IgD-negative memory B cell (primary cell): ENCODE data around the gene UMODL1. TPM values are rescaled to one million over a fixed set of nuclear protein-coding genes. Genes with fewer than 3 reads are reported as not detected.

ENCODE experiments used
- H3K27ac Mint-ChIP-seq, 3 donors: one replicate each; pipeline ENCODE4 v1.8.0; 2020 to 2022; ENCODE audit warnings: mild to moderate bottlenecking in 3 of 3, mixed read lengths in 3 of 3, moderate library complexity in 1 of 3
- H3K27me3 Mint-ChIP-seq: one replicate; pipeline ENCODE4 v1.8.0; 2021; ENCODE audit warnings: mixed read lengths
- H3K36me3 Mint-ChIP-seq: one replicate; pipeline ENCODE4 v1.8.0; 2020; ENCODE audit warnings: mild to moderate bottlenecking, mixed read lengths
- H3K4me1 Mint-ChIP-seq, 3 donors: one replicate each; pipeline ENCODE4 v1.8.0; 2020 to 2022; ENCODE audit warnings: mixed read lengths in 3 of 3, mild to moderate bottlenecking in 1 of 3
- H3K4me3 Mint-ChIP-seq, 4 donors: one replicate each; pipeline ENCODE4 v1.8.0; 2020 to 2022; ENCODE audit warnings: mild to moderate bottlenecking in 4 of 4, mixed read lengths in 4 of 4, moderate library complexity in 3 of 4
- H3K9me3 Mint-ChIP-seq, 3 donors: one replicate each; pipeline ENCODE4 v1.8.0; 2020 to 2021; ENCODE audit warnings: mixed read lengths in 3 of 3, mild to moderate bottlenecking in 1 of 3
- polyA plus RNA-seq: library from polyadenylated mRNA; unstranded; fragments of 300-500 nt; fragmentation: Illumina TruSeq; gene quantifications from one replicate; pipeline ENCODE4 v1.2.3, GENCODE V29; 2021

Gene UMODL1
- polyA plus RNA-seq, 1 donor from 2014 or later, result 0.05 TPM

- H3K27me3 Mint-ChIP-seq, result peaks cover 59% of the 10 kb centered on the region
- no peaks in the 10 kb centered on the region for H3K9me3 Mint-ChIP-seq
- H3K4me1 Mint-ChIP-seq, result peaks cover 23 to 31% (median 26%) of the 10 kb centered on the region in 3 donors
- no peak overlapping the region for H3K4me3 Mint-ChIP-seq
- no peaks in the 10 kb centered on the region for H3K36me3 Mint-ChIP-seq
- no peak overlapping the region for H3K27ac Mint-ChIP-seq
Measured at GRCh38 chr21:42122398-42122797, 51.3 kb downstream of the UMODL1 start.

- Mint-ChIP-seq H3K27me3 (peaks cover 56% of the 10 kb centered on the region), H3K9me3 (no peaks in the 10 kb centered on the region), H3K36me3 (no peaks in the 10 kb centered on the region), H3K4me3 (no peak overlapping the region), H3K4me1 (peaks cover 21 to 29% (median 22%) of the 10 kb centered on the region in 3 donors), H3K27ac (no peak overlapping the region)
Measured at GRCh38 chr21:42122808-42123207, 51.7 kb downstream of the UMODL1 start.

GRCh38 chr21:42123219-42123908 is 52.2 kb downstream of the UMODL1 start:
- Mint-ChIP-seq H3K4me1 (peaks cover 17 to 25% (median 19%) of the 10 kb centered on the region in 3 donors), H3K9me3 (no peaks in the 10 kb centered on the region), H3K36me3 (no peaks in the 10 kb centered on the region), H3K4me3 (no peak overlapping the region), H3K27ac (no peak overlapping the region), H3K27me3 (peaks cover 54% of the 10 kb centered on the region)

- H3K4me3 Mint-ChIP-seq, result peak overlapping the region in 1 of 4 donors; percentile 68
- no peak overlapping the region for H3K27ac Mint-ChIP-seq
- H3K4me1 Mint-ChIP-seq, result peaks cover 15 to 19% (median 17%) of the 10 kb centered on the region in 3 donors
- H3K9me3 Mint-ChIP-seq, result no peaks in the 10 kb centered on the region
- no peaks in the 10 kb centered on the region for H3K36me3 Mint-ChIP-seq
- peaks cover 47% of the 10 kb centered on the region for H3K27me3 Mint-ChIP-seq
Measured at GRCh38 chr21:42124081-42124480, 53.0 kb downstream of the UMODL1 start.

- Mint-ChIP-seq H3K4me3 (no peak overlapping the region), H3K36me3 (no peaks in the 10 kb centered on the region), H3K27me3 (peaks cover 42% of the 10 kb centered on the region), H3K9me3 (no peaks in the 10 kb centered on the region), H3K27ac (no peak overlapping the region), H3K4me1 (peaks cover 10 to 16% (median 13%) of the 10 kb centered on the region in 3 donors)
Measured at GRCh38 chr21:42124826-42125570, 53.9 kb downstream of the UMODL1 start.

GRCh38 chr21:42125571-42126544 is 54.7 kb downstream of the UMODL1 start:
- Mint-ChIP-seq H3K36me3 (no peaks in the 10 kb centered on the region), H3K27me3 (peaks cover 33% of the 10 kb centered on the region)

GRCh38 chr21:42127164-42128150 is 56.3 kb downstream of the UMODL1 start:
- no peak overlapping the region for H3K27ac Mint-ChIP-seq
- peaks cover 0 to 3% (median 2%) of the 10 kb centered on the region in 3 donors for H3K4me1 Mint-ChIP-seq
- peaks cover 19% of the 10 kb centered on the region for H3K27me3 Mint-ChIP-seq
- H3K4me3 Mint-ChIP-seq, result no peak overlapping the region
- H3K36me3 Mint-ChIP-seq, result no peaks in the 10 kb centered on the region
- H3K9me3 Mint-ChIP-seq, result no peaks in the 10 kb centered on the region

More at GRCh38 chr21:42125571-42126544, 54.7 kb downstream of the UMODL1 start:
- Mint-ChIP-seq H3K4me3 (no peak overlapping the region), H3K9me3 (no peaks in the 10 kb centered on the region), H3K4me1 (peaks cover 2 to 8% (median 6%) of the 10 kb centered on the region in 3 donors), H3K27ac (no peak overlapping the region)

- no peaks in the 10 kb centered on the region for H3K36me3 Mint-ChIP-seq
- H3K27ac Mint-ChIP-seq, result no peak overlapping the region
- no peak overlapping the region for H3K4me3 Mint-ChIP-seq
- peaks cover 14% of the 10 kb centered on the region for H3K27me3 Mint-ChIP-seq
- H3K4me1 Mint-ChIP-seq, result peaks cover 0 to 2% (median 0%) of the 10 kb centered on the region in 3 donors
- no peaks in the 10 kb centered on the region for H3K9me3 Mint-ChIP-seq
Measured at GRCh38 chr21:42129300-42130266, 58.5 kb downstream of the UMODL1 start.

- peaks cover 12% of the 10 kb centered on the region for H3K27me3 Mint-ChIP-seq
- no peaks in the 10 kb centered on the region for H3K9me3 Mint-ChIP-seq
- H3K4me3 Mint-ChIP-seq, result no peak overlapping the region
- no peak overlapping the region for H3K27ac Mint-ChIP-seq
- H3K4me1 Mint-ChIP-seq, result peaks cover 0 to 2% (median 0%) of the 10 kb centered on the region in 3 donors
- no peaks in the 10 kb centered on the region for H3K36me3 Mint-ChIP-seq
Measured at GRCh38 chr21:42130441-42130840, 59.3 kb downstream of the UMODL1 start.

GRCh38 chr21:42132183-42132582 is 61.1 kb downstream of the UMODL1 start:
- Mint-ChIP-seq H3K27me3 (no peaks in the 10 kb centered on the region), H3K9me3 (no peaks in the 10 kb centered on the region), H3K4me1 (peaks cover 0 to 2% (median 0%) of the 10 kb centered on the region in 3 donors), H3K27ac (no peak overlapping the region), H3K36me3 (no peaks in the 10 kb centered on the region), H3K4me3 (no peak overlapping the region)

- Mint-ChIP-seq H3K27ac (no peak overlapping the region), H3K36me3 (no peaks in the 10 kb centered on the region), H3K27me3 (no peaks in the 10 kb centered on the region), H3K4me1 (peaks cover 0 to 2% (median 0%) of the 10 kb centered on the region in 3 donors), H3K9me3 (no peaks in the 10 kb centered on the region), H3K4me3 (no peak overlapping the region)
Measured at GRCh38 chr21:42133131-42133530, 62.0 kb downstream of the UMODL1 start.

GRCh38 chr21:42135386-42136052 is 64.4 kb downstream of the UMODL1 start:
- Mint-ChIP-seq H3K36me3 (no peaks in the 10 kb centered on the region), H3K4me3 (no peak overlapping the region), H3K27me3 (peaks cover 3% of the 10 kb centered on the region), H3K27ac (peak overlapping the region in 1 of 3 donors; percentile 88), H3K9me3 (no peaks in the 10 kb centered on the region), H3K4me1 (peaks cover 0 to 4% (median 0%) of the 10 kb centered on the region in 3 donors)
